GM19467 (cell line): ENCODE results near the gene NBPF3.

Experiments used
- ATAC-seq: cut with Tn5 transposase; IDR thresholded peaks from one replicate; pipeline ENCODE4 v1.9.1; 2021; ENCODE audit warnings: mild to moderate bottlenecking, moderate library complexity; ENCODE audit not compliant: unreplicated experiment

The NBPF3 gene

DNA sequence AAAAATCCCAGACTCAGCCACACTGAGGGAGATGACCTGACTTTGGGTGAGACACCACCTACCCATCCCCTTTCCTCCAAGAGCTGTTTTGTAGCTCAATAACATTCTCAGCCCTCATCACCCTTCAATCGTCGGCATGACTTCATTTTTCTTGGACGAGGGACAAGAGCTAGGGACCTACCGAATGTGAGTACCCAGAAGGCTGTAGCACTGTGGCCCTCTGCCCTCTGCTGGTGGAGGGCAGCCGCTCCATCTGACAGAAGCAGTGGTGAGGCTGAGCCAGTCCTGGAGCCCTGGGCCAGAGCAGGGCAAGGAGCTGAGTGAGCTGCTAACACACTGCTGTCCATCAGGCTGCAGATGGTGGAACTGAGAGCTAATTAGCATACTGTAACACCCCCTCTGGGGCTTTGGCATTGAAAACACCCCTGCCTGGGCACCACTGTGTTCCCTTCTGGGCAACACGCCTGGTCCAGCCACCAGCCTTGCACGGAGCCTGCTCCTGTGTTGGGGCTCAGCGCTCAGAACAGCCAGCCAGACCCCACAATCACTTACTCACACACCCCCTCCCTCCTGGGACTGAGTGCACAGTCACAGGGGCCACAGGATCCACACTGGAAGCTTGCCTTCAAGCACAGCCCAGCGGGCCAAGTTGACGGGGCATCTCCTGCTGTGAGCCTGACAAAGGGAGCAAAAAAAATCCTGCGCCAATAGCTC lies 51.0 kb downstream of the NBPF3 start:
- ATAC-seq = no peak

DNA sequence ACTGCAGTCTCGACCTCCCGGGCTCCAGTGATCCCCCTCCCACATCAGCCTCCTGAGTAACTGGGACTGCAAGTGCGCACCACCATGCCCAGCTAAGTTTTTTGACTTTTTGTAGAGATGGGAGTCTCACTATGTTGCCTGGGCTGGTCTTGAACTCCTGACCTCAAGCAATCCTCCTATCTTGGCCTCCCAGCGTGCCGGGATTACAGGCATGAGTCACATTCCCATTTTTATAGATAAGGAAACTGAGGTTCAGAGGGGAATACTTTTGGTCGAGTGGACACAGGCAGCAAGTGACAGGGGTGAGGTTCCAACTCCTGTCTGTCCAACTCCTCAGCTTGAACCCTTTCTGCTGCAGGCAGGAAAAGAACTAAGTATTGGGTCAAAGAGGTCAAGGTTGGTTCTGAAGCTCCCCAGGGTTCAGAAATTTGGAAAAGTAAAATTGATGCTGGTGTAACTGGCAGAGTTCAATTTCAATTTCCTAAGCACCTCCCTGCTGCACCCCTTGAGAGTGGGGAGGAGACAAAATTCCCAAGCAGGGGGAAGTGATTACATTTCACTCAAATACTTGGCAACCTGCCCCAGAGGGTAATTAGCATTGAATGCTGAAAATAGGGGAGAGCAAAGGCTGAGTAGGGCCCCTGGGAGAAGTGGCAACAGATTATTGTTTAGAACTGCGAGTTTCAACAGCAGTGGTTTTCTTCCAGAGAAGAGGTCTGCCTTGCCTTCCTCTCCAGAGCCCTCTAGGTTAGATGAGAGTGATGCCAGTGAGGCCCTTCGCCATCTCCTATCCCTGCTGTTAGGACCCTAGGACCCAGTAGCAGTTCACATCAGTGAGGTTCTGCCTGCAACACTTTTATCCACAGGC lies 51.8 kb downstream of the NBPF3 start:
- no peak for ATAC-seq

DNA sequence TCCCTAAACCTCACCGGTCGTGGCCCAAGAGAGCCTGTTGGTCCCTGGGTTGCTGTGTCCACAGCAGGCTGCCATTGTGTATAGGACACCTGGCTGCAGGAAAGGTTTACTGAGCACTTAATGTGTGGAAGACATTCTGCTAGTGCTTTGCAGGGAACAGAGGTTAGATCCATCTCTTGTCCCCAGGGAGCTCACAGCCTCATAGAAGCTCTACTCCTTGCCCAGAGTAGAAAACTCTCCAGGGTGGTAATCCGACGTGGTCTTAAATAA lies 52.4 kb downstream of the NBPF3 start:
- no peak for ATAC-seq

DNA sequence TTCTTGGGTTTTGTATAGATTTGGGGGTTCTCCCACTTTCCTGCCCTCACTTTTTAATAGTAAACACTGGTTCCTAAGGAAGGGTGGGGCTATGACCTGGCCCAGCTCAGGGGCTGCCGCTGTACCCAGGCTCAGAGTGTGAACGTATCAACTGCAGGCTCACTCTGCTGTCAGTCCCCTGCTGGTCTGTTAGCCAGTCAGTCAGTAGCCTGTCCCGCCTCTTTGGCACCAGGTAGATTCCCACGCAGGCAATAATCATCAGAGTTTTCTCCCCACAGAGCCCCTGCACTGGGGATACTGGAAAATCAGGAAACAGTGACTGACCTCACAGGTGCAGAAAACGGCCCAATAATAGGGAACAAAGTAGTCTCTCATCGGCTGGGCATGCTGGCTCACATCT lies 54.3 kb downstream of the NBPF3 start:
- no peak for ATAC-seq

DNA sequence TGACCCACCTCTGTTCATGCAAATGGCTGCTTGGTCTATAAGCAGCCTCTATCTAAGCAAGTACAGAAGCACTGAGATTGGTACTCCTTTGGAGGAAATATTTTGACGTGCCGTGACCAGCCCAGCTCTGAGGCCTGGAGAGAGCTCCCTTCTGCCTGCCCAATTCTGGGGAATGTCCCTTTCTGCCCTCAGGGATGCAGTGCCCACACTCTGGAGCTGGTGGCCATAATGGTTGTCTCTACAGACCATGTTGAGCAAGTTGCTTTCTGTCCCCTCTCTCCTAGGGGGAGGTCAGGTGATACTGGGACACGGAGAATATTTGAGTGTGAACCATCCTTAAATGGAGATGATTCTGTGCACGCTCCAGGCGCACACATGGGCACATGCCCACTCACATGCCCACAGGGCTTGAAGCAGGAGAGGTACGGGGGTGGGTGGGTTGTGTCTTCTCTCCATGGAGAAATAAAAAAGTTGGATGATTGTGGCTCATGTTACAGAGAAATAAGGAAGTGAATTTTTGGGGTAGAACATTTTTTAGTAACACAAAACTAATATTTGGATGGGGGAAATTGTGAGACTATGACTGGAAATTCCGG lies 55.4 kb downstream of the NBPF3 start:
- ATAC-seq = no peak

DNA sequence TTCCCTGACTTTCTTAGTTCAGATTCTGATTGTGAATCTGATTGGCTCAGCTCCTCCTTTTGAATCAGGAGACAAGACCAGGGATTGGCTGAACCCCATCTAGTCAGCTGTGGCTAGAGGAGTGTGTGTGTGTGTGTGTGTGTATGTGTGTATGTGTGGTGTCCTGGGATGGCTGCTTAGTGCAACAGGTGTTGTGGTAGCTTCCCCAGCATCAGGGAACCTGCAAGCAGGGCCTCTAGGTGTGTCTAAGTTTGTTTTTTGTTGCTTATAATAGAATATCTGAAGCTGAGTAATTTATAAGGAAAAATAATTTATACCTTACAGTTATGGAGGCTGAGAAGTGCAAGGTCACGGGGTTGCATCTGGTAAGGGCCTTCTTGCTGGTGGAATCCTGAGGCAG lies 56.1 kb downstream of the NBPF3 start:
- no peak for ATAC-seq

DNA sequence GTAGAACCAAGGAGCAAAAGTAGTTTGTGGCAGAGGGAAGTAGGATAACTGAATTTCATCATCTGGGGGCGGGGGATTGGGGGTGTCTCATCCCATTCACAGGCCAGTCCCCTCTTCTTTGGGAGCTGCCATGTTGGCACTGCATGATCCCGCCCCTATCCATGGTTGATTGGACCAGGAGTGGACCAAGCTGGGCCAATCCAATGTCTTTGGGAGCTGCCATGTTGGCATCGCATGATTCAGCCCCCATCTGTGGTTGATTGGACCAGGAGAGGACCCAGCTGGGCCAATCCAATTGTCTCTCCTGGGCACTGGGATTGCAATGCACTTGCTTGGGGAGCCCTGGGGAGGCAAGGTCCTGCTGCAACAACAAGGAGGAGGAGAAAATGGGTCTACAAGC lies 56.9 kb downstream of the NBPF3 start:
- ATAC-seq = no peak

DNA sequence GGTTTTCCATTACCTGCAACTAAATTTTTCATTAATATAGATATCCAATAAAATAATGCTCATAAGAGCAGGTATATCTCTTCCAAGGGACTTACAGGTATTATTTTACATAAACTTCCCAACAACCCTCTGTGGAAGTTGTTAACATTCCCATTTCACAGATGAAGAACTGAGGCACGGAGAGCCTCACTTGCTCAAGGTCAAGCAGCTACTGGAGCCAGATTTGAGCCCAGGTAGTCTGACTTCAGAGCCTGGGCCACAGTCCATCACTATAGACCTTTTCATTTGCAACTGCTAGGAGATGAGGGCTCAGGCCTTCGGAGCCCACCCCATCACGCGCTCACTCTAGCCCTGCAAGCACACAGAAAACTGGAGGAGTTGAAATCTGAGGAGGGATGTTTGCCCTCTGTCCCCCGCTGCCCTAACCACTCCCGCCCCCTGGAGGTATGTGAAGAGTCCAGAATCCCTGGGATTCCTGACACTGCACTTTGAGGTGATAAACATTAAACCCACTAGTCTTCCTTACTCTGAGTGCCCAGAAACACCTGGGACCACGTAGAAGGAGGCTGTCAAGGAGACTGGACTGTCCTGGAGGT lies 57.6 kb downstream of the NBPF3 start:
- ATAC-seq = no peak

DNA sequence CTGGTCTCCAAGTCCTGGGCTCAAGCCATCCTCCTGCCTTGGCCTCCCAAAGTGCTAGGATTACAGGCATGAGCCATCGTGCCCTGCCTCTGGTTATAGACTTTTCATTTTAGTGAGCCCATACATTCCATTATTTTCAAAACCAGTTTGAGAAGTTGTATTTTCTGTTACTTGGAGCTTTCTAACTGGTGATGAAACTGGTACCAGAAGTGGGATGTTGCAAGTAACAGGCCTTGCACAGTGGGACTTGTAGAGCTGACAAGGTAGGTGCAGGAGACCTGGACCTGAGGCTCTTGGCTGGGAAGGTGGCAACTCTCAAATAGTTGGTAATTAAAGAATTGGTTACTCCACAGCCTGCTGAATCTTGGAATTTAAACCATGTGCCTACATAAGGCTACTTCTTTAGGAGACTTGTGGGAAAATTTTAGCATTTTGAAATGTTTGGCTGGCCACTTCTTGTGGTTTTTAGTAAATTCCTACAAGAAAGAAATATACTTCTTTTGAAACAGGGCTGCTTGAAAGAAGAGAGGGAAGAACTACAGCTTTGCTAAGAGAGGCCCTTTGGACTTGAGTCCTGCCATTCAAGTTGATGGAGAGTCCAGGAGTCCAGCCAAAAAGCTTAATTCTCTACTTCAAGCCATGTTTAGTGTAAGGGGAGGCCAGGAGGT lies 59.5 kb downstream of the NBPF3 start:
- no peak for ATAC-seq

DNA sequence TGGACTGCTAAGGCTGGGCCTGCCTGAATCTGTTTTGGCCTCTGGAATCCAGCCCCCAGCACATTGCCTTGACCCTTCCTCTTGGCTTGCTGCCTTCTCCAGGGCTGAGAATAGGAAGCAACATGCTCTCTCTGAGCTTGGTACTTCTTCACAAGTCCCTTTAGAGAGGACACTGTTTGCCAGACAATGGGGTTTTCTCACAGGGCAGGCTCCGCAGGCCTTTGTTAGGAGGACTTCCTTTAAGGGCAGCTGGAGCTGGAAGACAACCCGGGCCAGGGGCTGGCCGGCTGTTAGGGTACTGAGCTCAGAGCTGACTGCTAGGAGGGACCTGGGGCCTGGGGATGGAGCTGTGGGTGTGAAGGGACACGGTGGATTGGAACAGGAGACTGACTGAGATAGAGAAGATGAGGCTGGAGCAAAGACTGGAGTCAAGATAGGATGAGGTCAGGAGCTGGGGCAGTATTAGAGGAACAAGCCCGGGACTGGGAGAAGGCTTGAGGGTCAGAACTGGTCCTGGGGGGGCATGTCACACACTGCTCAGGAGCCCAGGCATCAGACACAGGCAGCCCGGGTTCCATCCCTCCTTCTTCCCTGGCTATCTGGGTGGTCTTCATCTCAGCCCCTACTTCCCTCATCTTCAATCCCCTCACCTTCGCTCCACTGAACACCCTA lies 63.9 kb downstream of the NBPF3 start:
- no peak for ATAC-seq

DNA sequence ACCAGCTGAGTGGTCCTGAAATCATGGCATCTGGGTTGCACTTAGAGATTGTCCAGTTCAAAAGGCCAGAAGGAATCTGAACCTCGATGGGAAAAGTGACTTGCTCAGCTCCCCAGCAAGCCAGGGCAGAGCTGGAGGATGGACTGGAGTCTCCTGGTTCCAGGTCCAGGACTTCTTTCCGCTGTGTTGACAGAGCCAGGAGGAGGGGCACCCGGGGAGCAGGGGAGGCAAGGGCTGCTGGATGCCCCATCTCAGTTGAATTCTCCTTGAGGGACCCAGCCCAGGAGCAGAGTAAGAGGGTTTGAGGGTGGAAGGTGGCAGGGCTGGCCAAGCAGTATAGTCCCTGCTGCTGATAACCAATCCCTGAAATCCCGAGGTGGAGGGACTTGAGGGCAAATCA lies 66.9 kb downstream of the NBPF3 start:
- ATAC-seq = no peak

DNA sequence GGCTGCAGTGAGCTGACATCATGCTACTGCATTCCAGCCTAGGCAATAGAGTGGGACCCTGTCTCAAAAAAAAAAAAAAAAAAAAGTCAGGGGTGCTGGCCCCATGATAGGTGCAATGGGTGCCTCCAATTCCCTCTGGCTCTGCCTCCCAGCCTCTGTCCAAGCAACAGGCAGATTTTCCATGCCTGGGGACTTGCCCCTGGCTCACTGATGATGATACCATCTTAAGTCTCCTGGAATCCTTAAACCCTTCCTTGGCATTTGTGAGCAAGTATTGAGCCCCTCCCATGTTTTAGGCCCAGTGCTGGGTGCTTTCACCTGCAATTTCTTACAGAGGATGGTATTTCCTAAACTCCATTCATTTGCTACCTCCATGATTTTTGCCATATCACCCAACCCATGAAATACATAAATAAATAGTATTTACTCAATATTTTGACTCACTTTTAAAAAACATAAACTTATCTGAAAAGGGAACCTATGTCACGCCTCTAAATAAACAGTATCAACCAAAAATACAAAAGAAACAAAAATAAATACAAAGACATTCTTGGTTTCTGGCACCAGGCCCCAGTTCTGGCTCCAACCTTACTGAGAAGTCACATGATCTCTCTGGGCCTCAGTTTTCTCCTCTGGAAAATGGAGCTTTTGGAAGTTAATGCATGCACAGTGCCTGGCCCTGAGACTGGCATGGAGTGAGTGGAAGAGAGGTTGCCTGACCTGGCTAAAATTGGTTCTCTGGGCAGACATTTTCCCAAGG lies 67.8 kb downstream of the NBPF3 start:
- no peak for ATAC-seq

DNA sequence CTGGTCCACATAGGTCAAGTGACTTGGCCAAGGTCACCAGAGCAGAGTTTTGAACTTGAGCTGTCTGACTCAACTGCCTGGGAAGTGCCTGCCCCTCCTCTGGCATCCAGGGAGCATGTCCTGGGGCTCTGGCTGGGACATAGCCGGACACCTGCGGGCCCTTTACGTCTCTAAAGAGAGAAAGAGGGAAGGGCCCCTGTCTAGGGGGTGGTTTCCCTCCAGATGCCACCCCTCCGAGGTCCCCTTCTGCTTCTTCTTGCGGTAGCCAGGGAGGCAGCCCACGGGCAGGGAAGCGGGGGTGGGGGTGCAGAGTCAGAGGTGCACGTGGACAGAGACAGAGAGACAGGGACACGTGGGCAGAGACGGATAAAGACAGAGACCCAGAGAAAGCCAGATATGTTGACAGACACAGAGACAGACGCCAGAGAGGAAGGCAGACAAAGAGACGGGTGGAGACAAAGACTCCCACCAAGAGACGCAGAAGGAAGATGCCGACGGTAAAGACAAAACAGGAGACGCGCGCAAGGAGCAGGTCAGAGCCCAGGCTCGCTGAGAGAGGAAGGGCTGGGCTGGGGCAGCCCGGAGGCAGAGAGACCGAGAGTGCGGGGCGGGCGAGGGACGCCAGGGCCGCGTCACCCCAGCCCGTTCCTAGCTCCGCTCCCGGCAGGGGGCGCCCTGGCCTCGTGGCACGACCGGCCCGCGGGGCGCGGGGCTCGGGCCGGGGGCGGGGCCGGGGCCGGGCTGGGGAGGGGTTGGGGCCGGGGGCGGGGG lies 68.8 kb downstream of the NBPF3 start:
- no peak for ATAC-seq

DNA sequence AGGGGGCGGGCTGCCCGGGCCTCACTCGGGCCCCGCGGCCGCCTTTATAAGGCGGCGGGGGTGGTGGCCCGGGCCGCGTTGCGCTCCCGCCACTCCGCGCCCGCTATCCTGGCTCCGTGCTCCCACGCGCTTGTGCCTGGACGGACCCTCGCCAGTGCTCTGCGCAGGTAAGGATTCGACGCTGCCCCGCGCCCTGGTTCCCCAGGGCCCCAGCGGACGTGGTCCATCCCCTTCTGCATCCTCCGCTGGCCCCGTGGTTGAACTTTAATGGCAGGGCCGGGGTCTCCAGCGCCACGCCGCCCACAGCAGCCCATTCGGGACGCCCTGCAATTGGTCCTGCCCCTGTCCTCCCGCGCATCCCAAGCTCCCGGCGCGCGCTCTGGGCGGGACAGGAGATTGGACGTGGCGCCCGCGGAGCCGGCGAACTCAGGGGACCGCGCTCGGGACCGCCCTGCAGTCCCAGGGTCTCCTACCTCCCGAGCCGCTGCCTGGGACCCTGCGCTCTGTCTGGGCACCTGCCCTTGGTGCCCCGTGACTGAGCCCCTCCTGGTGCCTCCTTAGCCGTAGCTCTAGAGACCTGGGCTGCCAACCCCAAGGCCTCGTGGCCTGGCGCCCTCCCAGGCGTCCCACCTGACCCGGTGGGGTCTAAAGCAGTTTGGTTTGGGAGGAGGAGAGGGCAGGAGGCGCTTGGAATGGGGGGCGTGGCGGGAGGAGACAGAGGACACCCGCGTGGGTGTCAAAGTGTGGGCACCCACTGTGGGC lies 69.6 kb downstream of the NBPF3 start, which contains the start of gene ALPL:
TSS of gene ALPL (plus strand) at position 73 of the 762 bp plus-strand sequence. CDS start 44,659 bp downstream, outside the sequence.
- ATAC-seq = no peak

DNA sequence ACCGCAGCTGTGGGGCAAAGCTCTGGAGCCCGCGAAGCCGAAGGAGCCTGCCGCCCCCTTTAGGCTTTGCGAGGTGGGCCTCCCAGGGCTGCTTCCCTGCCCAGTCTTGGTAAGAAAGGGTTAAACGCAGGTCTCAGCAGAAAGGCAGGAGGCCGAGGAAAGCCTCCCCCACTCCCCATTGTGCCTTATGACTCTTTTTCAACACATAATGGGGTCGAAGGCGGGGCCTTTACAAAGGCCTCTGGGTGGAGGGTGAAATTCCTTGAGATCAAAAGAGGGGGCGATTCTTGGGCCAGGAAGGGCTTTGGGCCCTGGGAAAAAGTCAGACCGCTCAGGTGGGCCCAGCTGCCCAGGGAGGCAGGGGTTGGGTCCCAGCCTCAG lies 70.2 kb downstream of the NBPF3 start:
- ATAC-seq = no peak

DNA sequence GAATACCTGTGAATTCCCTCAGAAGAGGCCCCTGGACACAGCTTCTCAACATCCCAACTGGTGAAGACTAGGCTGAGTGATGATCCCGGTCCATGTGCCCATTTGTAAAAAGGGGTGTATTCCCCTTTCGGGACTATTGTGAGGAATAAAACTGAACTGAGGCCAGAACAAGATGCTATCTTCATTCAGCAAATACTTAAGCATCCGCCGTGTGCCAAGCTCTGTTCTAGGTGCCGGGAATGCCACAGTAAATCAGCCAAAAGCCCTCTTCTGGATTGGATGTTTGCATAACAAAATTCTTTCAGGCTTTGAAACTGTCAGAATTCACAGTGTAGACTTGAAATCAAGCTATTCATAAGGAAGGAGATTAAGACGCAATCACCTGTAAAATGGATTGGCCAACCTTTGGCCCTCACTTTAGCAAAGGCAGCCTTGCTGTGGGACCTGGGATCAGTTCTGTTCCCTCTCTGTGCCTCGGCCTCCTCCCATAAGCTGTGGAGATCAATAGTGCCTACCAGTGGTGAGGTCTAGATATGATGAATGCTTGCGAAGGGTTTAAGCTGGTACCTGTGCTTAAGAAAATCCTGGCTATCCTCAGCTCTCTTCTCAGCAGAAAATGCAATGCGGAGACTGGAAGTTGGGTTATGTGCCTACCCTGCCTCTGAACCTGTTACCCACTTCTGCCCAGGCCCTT lies 71.1 kb downstream of the NBPF3 start:
- ATAC-seq = no peak

DNA sequence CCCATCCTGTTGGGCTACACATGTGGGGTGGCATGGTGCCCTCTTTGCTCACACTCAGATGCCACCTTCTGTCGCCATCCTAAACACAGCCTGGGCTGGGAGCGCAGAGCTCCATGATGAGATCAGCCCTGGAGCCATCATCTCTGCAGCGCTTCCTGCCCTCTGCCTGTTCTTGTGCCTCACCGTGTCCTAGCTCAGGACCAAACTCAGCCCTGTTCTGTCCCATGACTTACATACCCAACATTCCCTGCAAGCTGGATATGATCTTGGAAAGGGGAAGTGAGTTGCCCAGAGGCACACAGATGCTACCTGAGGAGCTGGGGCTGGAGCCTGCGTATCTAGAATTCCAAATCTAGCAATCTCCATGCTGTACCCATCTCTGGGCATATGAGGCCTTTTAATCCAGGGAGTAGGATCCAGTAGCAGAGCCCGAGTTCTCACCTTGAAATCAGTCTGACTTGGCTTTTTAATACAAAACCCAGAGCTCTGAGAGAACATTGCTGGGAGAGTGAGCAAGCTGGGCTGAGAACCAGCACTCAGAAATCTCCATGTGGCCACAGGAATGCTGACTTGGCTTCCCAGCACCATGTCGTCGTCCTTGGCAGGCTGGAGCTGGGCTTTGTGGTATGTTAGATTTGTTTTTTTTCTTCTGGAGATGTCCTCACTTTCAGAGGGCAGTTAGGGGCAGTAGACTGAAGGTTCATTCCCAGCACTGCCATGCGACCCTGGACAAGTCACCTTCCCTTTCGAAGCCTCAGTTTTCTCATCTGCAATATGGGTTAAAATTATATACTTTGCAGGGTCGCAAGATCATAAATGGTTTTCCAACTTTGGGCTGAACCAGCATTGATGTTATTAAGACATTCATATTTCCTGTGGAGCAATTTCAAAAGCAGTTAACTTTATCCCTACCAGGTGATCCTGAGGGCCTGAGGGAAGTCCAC lies 71.9 kb downstream of the NBPF3 start:
- ATAC-seq = no peak
